CD4-positive, alpha-beta T cell treated with Interleukin-6 for 4 hours (primary cell): ENCODE measurements around the gene LIX1.
"Not testable (repeated sequence)": the region's sequence is repeated elsewhere in the genome, so short reads cannot be mapped to it uniquely, and the experiment has no call there.

Experiments
- DNase-seq: peaks from one replicate; pipeline ENCODE4 v3.0.0-alpha.2; 2020; ENCODE audit warnings: mixed read lengths

The LIX1 gene

DNA sequence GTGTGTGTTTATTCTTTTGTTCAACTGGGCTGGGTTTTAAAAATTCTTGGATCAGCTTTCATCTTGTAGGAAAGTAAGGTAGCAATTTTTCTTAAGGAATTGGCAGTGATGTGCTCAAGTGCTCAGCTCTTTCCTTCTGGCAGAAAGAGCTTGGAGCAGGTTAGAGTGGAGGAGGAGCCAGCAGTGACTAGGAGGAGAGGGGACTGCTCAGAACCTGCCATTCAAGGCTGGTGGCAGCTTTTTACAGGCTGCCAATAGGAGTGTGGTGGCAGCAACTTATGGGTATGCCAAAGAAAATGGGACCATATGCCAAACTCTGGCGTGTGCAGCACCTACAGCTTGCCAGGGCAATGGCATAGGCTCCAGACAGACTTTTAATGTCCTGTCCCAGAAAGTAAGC, 2.2 kb downstream of the LIX1 start:
- not testable (repeated sequence) for DNase-seq

DNA sequence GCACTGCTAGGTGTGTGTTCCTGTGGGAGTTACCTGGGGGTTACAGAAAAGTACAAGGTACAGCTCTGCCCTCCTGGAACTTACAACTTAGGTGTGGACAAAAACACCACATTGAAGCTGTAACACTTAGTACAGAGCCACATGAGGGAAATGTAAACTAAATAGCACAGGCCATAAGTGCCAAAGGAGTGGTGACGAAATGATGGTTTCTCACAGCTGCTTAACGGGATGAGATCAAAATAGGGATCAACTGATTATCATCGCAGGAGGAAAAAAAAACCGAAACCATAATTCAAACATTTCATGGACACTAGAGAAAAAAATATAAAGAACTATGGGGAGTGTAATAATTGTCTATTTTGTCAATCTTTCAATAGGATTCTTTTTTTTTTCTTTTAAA, 5.9 kb downstream of the LIX1 start:
- no peak for DNase-seq

DNA sequence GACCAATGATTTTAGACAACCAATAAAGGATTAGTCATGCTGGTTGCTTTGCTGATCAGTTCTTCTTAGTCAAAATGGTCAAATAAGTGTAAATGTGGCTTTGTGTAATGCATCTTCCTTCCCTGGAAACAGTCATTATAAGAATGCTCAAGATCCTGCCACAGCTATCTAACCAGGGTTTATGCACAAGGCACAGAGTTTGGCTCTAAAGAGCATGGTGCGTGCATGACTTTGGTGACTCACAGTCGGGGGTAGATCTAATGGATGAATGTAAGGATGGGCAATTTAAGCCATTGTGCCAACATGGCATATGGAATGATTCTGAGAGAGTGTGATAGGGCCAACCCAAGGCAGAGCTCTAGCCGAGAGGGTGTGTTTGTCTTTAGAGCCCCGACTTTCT, 6.5 kb downstream of the LIX1 start:
- DNase-seq, result no peak

GRCh38 chr5:97134634-97135033, 7.8 kb downstream of the LIX1 start:
- DNase-seq, result no peak

DNA sequence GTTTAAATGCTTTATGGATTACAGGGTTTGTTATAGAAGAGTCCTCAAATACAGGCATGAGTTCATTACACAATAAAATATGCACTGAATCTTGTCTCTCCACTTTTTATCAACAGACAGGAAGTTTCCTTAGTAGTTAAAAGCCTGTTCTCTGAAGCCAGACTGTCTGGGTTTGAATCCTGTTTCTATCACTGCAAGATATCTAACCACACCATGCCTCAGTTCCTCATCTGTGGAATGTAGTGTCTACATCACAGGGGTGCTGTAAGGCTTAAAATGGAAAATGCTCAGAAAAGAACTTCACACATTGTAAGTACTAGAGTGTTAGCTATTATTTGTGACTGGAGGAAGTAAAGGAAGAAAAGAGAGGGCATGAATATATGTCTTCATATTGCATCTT, 9.3 kb downstream of the LIX1 start:
- no peak for DNase-seq

- no peak for DNase-seq
These were observed 10.5 kb downstream of the LIX1 start for GRCh38 chr5:97131921-97132320.

- no peak for DNase-seq
These were observed 11.2 kb downstream of the LIX1 start for GRCh38 chr5:97131139-97131710.

GRCh38 chr5:97127727-97128126, 14.7 kb downstream of the LIX1 start:
- no peak for DNase-seq

DNA sequence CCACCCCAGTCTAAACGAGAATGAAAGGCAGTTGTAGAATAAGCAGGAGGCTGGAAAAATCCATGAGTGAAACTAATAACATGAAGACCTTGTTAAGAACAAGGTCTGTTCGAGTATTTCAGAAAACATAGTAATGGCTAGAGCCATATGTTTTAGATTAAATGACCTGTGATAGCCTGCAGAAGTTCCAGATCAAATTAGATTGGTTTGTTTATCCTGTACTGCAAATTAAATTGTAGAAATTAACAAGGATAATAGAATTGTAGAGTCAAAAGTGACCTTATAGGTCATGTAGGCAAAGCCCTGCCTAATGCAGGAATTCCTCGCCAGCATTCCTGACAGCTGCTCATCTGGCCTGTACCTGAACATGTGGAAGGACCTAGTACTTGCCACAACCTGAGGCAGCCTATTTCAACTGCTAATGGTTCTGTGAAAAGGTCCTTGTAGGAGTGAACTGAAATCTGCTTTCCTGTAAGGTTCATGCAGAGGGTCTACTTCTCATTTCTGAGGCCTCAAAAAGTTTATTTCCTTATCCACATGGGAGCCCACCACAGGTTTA, 17.2 kb downstream of the LIX1 start:
- DNase-seq, result no peak

- DNase-seq, result no peak
These were observed 18.1 kb downstream of the LIX1 start for GRCh38 chr5:97124335-97124734.

DNA sequence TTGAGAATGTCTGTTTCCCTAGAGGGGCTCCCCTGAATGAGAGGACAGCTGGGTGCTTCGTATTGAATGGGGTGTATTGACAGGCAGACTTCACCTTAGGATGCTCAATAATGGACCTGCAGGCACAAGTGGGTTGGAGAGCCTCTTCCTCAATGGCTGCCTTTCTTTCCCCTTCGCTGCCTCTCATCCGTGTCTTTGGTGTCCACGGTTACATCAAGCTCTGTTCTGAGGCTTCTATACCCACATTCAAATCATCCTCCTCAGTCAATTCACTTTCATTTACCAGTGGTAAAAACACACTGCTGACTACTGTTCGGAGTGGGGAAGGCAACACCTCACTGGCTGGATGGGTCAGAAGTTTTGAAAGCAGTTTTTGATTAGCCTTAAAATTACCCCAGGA, 20.6 kb downstream of the LIX1 start:
- DNase-seq, result no peak

DNA sequence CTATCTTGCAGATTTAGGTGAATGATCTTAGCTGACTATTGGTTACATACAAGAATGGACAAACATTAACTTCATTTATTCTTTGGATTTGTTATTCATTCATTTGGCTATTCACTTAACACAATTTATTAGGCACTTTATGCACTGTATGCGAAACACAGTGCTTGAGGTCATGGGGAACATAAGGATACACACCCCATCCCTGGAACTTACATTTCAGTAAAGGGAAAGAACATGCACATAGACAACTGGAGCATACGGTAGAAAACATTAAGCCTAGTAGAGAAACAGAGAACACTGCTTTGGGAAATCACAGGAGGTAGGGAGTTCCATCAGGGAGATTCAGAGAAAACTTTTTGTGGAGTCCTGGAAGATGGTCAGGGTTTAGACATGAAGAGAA, 22.2 kb downstream of the LIX1 start:
- DNase-seq, result no peak

GRCh38 chr5:97119007-97119390, 23.4 kb downstream of the LIX1 start:
- no peak for DNase-seq

- no peak for DNase-seq
These were observed 24.0 kb downstream of the LIX1 start for GRCh38 chr5:97118261-97119006.

DNA sequence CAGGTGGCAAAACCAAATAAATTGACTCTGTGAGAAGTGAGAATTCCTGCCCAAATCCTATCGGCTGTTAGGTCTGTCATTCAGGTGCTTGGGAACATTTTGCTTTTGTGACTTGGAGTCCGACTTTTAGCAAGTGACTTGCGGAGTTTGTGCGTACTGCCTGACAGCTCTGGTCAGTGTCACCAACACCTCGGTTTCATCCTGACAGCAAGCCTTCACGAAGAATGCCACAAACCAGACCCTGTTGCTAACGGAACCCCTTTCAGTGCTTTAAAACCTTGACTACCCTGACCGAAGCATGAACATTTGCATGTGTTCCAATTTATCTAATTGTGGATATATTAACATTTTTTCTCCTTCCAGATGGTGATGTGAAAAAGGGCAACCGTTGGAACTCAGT, 26.5 kb downstream of the LIX1 start:
- no peak for DNase-seq

- no peak for DNase-seq
These were observed 30.2 kb downstream of the LIX1 start for GRCh38 chr5:97112230-97112629.

DNA sequence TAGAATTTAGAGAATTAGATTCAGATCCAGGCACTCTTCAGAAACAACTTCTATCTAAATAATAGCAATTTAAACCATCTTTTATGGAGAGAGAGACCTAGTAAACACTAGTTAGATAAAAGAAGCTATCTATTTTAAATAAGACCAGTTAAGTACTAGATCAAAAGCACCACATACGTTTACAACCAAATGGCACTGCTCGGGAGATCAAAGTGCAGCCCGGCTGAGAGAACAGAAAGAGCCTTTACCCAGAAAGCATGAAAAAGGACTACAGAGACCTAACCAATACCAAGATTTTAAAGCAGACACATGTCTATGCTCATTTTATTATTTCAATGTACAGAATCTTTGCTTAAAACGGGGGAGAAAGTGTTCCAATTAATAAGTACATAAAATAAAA, 30.8 kb downstream of the LIX1 start:
- peak; percentile 5 for DNase-seq

GRCh38 chr5:97111004-97111403, 31.4 kb downstream of the LIX1 start:
- no peak for DNase-seq

DNA sequence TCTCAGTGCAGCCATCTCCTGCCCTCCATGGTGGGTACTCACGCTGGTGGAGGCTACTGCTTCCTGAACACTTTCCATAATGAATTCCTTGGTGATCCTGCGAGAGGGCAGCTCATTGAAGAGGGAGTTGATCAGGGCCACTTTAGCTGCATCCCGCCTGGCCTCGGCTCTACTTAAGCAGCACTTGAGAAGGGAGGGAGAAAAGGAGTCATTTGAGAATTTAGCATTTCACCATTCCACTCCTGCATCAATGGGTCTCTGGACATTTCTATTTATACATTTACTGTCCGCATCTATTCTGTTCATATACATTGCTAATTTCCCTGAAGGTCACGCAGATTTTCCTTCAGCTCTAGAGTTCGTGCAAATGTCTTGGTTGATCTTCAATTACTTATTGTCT, 35.1 kb downstream of the LIX1 start:
- DNase-seq, result no peak

DNA sequence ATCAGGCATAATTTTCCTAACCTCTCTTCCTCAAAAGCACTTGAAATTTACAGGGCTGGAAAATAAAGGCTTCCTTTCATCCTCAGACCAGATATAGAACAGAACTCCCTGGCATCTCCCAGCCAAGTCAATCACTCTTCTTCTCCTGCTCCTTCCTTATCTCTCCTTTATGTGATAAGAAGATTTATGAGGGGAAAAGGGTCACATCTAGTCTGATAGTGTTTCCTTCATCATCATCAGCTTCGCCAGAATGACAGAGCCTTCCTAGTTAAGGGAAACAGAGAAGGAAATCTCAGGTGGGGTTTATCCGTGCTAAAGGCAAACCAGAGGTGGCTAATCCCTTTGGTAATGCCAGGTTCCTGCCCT, 36.2 kb downstream of the LIX1 start:
- DNase-seq, result no peak

- DNase-seq, result no peak
These were observed 36.8 kb downstream of the LIX1 start for GRCh38 chr5:97105501-97106215.

DNA sequence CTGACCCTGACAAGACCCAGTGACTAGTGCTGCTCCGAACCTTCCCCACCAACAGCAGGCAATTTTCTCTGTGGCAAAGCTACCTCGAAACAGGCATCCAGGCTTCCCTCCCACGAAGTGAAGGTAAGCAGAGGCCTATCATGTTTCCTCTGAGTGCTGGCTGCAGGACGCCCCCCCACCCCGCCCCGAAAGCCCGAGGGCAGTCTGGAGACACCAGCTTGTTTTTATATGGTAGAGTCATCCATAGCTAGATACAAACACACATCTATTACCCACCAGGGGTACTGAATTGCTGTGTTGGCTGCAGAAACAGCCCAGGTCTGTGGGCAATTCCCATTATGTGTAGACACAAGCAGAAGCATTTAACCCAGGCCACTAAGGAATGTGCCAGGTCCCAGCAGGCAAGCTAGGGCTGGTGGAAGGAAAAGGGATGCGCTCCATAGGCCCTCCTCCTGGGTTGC, 40.4 kb downstream of the LIX1 start:
- DNase-seq, result no peak

- DNase-seq, result no peak
These were observed 41.1 kb downstream of the LIX1 start for GRCh38 chr5:97101189-97101910.
